Activated naive CD4-positive, alpha-beta T cell treated with anti-CD3 and anti-CD28 coated beads, Interleukin-2, amount 50 U/mL, for 72 hours (primary cell): Measurements from ENCODE around the gene GATC. TPM values are rescaled to one million over a fixed set of nuclear protein-coding genes. Genes with fewer than 3 reads are reported as not detected.

Source experiments
- ATAC-seq, 2 donors: fragments of 150-1000 bp; cut with Tn5 transposase; 2 replicates each; pipeline ENCODE4 v1.10.0; 2021; ENCODE audit warnings: mild to moderate bottlenecking in 2 of 2, moderate library complexity in 2 of 2
- DNase-seq, 2 donors: peaks; one replicate each; pipeline ENCODE4 v3.0.0; 2021 to 2022; ENCODE audit warnings: low spot score in 2 of 2
- H3K27ac Mint-ChIP-seq, 2 donors: one replicate each; pipeline ENCODE4 v1.8.0; 2022; ENCODE audit warnings: mild to moderate bottlenecking in 2 of 2, mixed read lengths in 2 of 2
- H3K36me3 Mint-ChIP-seq, 2 donors: one replicate each; pipeline ENCODE4 v1.8.0; 2022; ENCODE audit warnings: mixed read lengths in 2 of 2
- H3K9me3 Mint-ChIP-seq, 2 donors: one replicate each; pipeline ENCODE4 v1.8.0; 2022; ENCODE audit warnings: mixed read lengths in 2 of 2
- total RNA-seq, 2 donors: library from RNA; stranded (reverse); gene quantifications; one replicate each; pipeline ENCODE4 v1.2.3, GENCODE V29; 2022

GATC gene, protein sequence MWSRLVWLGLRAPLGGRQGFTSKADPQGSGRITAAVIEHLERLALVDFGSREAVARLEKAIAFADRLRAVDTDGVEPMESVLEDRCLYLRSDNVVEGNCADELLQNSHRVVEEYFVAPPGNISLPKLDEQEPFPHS
- total RNA-seq: 10 to 100 TPM; 27.5 to 46.3 TPM

DNA sequence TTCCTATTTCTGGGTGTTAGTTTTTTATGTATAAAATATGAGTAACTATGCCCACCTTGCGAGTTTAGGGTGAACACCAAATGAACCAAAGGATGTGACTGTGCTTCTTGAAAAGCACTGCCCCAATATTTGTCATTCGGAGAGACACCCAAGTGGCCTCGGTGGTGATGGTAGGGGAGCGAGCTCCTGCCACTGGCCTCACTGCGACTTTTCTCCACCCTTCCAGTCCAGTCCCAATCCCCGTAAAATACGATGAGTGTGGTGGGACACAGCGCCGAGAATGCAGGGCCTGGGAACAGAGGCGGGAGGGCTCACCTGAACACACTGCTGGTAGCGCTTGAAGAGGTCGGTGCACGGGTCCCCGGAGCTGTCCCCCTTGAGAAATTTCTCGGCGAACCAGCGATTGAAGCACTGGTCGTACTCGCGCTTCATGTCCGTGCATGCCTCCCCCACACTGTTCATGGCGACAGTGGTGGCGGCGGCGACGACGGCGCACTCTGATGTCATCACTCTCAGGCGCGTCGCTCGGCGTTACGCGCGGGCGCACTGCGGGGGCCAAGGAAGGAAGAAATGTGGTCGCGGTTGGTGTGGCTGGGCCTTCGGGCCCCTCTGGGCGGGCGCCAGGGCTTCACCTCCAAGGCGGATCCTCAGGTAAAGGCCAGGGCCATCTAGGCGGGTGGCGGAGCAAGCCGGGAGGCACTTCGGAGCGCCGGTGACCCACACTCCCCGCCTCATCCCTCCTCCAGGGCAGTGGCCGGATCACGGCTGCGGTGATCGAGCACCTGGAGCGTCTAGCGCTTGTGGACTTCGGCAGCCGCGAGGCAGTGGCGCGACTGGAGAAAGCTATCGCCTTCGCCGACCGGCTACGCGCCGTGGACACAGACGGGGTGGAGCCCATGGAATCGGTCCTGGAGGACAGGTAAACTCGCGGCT, at the start of gene GATC, which contains the start of gene TRIAP1:
Gene GATC (plus strand): TSS at position 534 of the 933 bp plus-strand sequence. CDS start 37 bp downstream, at position 571.
Gene TRIAP1 (minus strand): TSS at position 474 of the 933 bp plus-strand sequence. CDS start 12 bp downstream, at position 462.
- Mint-ChIP-seq H3K36me3 (peaks cover 22 to 35% of the 10 kb centered on the region in 2 donors), H3K9me3 (no peaks in the 10 kb centered on the region), H3K27ac (peak within 1 kb of the TSS; percentile 98 to 99)
- DNase-seq (peak; percentile 85 to 90), ATAC-seq (peak; percentile 93 to 97)

DNA sequence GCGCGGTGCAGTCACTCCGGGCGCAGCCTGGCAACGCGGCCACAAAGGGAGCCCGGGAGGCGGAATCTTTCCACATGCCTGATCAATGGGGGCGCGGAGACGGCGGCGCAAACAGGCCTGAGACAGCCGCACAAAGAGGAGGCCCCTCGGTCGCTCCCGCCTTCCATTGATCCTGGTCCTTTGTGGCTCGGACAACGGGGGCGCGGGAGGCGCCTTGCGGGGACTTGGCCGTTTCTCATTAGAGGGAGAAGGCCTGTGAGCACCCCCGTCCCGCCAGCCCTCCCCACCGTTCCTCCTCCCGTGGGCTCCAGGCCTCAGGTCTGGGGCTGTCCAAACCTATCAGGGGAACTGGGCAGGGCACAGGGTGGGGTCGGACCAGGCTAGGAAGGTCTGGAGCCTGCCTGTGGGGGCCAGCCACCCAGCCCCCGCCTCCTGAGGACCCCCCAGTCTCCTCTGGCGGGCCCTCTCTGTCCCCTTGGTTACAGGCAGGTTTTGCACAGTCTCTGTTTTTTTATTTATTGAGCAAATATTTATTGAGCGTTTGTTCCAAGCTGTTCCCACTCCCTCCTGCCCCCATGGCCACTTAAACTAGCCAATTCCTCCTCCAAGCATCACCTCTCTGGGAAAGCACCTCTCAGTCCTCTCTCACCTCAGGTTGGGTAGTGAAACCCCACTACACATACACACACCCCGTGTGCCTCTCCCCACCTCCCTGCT, 48.3 kb upstream of the GATC start:
- ATAC-seq (no peak), DNase-seq (no peak)
- no peak overlapping the region for H3K27ac Mint-ChIP-seq
- H3K36me3 Mint-ChIP-seq: no peaks in the 10 kb centered on the region
- H3K9me3 Mint-ChIP-seq: no peaks in the 10 kb centered on the region

- DNase-seq: no peak
- Mint-ChIP-seq H3K36me3 (no peaks in the 10 kb centered on the region), H3K9me3 (no peaks in the 10 kb centered on the region), H3K27ac (no peak overlapping the region)
- ATAC-seq: peak; percentile 44 to 77
Measured at GRCh38 chr12:120399531-120399930, 46.7 kb upstream of the GATC start.

GRCh38 chr12:120402217-120402616, 44.0 kb upstream of the GATC start:
- no peaks in the 10 kb centered on the region for H3K9me3 Mint-ChIP-seq
- H3K27ac Mint-ChIP-seq: no peak overlapping the region
- no peaks in the 10 kb centered on the region for H3K36me3 Mint-ChIP-seq
- DNase-seq (no peak), ATAC-seq (no peak)

- no peak overlapping the region for H3K27ac Mint-ChIP-seq
- no peak for DNase-seq
- no peaks in the 10 kb centered on the region for H3K9me3 Mint-ChIP-seq
- H3K36me3 Mint-ChIP-seq: no peaks in the 10 kb centered on the region
- ATAC-seq: no peak
Measured at GRCh38 chr12:120403869-120404268, 42.4 kb upstream of the GATC start.

DNA sequence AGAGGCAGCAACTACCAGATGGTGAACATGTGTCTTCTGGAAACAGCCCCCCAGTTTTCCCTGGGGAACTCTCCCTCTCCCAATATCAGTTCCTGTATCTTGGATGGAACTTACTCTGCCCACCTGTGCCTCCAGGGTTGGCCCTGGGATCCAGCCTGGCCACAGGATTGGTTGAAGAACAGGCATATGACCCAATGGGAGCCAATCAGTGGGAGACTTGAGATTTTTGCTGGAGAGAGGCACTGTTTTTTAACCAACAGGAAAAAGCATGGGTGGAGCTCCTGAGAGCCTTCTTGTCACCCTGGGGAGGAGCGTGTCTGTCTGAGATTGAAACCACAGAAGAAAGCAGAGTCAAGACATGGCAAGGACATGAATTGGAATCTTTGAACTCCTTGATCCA, 42.0 kb upstream of the GATC start:
- Mint-ChIP-seq H3K9me3 (no peaks in the 10 kb centered on the region), H3K36me3 (no peaks in the 10 kb centered on the region), H3K27ac (no peak overlapping the region)
- no peak for DNase-seq
- no peak for ATAC-seq

DNA sequence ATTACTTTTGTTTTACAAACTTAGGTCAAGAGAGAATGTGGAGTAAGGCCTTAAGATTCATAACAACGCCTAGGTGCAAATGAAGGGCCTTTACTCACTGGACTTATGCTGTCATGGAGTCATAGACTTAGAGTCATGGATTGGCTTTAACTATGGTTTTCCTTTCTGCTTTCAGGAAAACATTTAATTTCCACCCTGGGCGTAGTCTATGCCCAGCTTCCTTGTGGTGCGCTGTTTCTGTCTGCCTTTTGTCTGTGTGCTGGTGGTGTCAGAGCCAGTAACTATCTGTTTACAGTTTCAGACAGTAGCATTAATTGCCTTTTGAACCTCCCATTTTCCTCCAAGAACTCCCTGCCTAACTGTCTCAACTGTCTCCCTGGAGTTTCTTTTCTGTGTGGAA, 40.2 kb upstream of the GATC start:
- ATAC-seq: no peak

DNA sequence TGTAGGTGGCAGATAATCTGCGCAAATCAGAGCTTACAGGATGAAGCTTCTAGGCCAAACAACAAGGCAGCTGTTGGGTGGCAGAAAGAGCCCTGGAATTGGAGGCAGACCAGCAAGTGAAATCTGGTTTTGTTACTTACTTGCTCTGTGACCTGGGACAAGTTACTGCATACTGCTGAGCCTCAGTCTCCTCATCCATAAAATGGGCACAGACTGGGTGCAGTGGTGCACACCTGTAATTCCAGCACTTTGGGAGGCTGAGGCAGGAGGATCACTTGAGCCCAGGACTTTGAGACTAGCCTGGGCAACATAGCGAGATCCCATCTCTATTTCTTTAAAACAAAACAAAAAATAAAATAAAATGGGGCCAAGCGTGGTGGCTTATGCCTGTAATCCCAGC, 39.7 kb upstream of the GATC start:
- ATAC-seq (no peak), DNase-seq (no peak)
- Mint-ChIP-seq H3K36me3 (no peaks in the 10 kb centered on the region), H3K9me3 (no peaks in the 10 kb centered on the region), H3K27ac (no peak overlapping the region)

More for the DNA sequence above, 40.2 kb upstream of the GATC start:
- no peak for DNase-seq
- no peak overlapping the region for H3K27ac Mint-ChIP-seq
- no peaks in the 10 kb centered on the region for H3K9me3 Mint-ChIP-seq
- no peaks in the 10 kb centered on the region for H3K36me3 Mint-ChIP-seq

- no peaks in the 10 kb centered on the region for H3K36me3 Mint-ChIP-seq
- no peaks in the 10 kb centered on the region for H3K9me3 Mint-ChIP-seq
- no peak overlapping the region for H3K27ac Mint-ChIP-seq
- no peak for ATAC-seq
- no peak for DNase-seq
Measured at GRCh38 chr12:120408771-120409170, 37.5 kb upstream of the GATC start.

DNA sequence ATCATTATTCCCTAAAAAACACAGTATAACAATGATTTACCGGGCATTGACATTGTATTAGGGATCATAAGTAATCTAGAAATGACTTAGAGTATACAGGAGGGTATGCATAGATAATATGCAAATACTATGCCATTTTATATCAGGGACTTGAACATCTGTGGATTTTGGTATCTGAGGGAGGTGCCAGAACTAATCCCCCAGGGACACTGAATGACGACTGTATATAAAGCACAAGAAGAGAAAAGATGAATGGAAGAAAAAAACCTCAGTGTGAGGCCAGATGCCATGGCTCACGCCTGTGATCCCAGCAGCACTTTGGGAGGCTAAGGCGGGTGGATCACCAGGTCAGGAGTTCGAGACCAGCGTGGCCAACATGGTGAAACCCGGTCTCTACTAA, 33.8 kb upstream of the GATC start:
- Mint-ChIP-seq H3K27ac (no peak overlapping the region), H3K9me3 (no peaks in the 10 kb centered on the region), H3K36me3 (no peaks in the 10 kb centered on the region)
- ATAC-seq (no peak), DNase-seq (no peak)

DNA sequence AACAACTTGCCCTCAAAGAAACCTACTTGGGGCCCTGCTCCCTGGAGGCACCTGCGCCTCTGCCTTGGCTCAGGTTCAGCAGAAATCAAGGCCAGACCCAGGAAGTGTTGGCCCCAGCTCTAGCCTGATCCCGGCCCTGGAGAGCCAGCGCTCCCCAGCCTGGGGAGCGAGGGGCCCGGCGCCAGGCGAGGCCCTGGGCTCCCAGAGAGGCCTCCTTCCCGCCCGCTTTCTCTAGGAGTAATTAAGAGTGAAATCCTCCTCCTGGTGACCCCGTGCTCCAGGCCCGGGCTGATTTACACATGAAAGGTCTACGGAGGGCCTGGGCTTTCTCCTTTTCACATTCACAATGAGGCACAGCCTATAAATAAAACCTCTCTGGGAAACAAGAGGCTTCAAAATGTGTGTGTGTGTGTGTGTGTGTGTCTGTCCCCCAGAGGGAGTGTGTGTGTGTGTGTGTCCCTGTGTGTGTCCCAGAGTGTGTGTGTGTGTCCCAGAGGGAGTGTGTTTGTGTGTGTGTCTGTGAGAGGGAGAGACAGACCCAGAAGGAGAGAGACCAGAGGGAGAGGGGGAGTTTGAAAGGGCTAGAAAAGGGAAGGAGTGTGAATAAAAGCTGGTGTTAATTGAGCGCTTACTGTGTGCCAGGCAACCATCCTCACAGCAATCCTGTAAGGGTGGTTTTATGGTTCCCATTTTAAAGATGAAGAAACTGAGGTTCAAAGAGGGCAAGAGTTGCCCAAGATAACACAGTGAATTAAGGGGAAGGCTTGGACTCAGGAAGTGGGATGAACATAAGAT, 32.1 kb upstream of the GATC start:
- DNase-seq (no peak), ATAC-seq (no peak)
- H3K36me3 Mint-ChIP-seq: no peaks in the 10 kb centered on the region
- H3K27ac Mint-ChIP-seq: no peak overlapping the region
- H3K9me3 Mint-ChIP-seq: no peaks in the 10 kb centered on the region

DNA sequence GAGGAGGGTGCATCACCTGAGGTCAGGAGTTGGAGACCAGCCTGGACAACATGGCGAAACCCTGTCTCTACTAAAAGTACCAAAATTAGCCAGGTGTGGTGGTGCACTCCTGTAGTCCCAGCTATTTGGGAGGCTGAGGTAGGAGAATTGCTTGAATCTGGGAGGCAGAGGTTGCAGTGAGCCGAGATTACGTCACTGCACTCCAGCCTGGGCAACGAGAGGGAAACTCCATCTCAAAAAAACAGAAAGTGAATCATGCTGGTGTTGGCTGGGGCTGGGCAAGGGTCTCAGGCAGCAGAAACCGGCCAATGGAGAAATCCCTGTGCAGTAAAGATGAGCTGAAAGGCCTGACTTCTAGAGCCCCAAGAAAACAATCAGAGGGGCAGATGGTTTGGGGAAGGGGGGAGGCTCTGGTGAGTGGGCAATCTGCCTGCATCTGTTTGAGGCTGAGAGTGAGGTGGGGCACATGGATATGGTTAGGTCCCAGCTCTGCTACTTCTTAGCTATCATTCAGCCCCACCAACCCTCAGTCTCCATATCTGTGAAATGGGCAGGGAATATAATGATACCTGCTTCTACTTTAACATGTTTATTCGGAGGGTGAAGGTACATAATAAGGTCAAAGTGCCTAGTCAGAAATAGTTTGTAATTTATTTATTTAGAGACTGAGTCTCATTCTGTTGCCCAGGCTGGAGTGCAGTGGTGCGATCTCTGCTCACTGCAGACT, 29.6 kb upstream of the GATC start:
- Mint-ChIP-seq H3K27ac (no peak overlapping the region), H3K9me3 (no peaks in the 10 kb centered on the region), H3K36me3 (no peaks in the 10 kb centered on the region)
- ATAC-seq: no peak
- DNase-seq: no peak

DNA sequence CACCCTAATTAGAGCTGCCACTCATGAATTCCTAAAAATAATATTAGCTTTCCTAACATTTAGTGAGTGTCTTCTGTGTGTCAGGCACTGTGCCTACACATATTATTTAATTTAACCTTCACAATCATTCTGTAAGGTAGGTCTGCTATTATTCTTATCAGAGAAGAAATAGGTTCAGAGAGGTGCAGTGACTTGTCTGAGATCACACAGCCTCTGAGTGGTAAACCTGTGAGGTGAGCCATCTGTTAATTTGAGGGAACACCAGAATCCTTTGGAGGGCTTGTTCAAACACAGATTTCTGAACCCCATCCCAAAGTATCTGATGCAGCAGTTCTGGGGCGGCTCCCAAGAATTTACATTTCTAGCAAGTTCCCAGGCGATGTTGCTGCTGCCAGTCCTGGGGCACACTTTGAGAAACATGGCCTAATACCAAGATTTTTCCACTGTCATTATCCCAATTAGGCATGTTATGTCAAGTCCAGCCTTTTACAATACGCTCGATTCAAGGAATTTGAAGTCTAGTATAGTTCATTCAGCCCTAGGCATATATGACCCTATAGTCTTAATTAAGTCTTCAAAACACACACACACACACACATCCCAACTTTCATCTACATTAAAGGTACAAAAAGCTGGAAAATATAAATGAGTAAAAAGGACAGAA, 28.2 kb upstream of the GATC start:
- H3K27ac Mint-ChIP-seq: no peak overlapping the region
- no peak for DNase-seq

GRCh38 chr12:120421701-120422100, 24.5 kb upstream of the GATC start:
- DNase-seq (no peak), ATAC-seq (no peak)
- H3K9me3 Mint-ChIP-seq: no peaks in the 10 kb centered on the region
- H3K27ac Mint-ChIP-seq: no peak overlapping the region
- H3K36me3 Mint-ChIP-seq: no peaks in the 10 kb centered on the region

More for the DNA sequence above, 28.2 kb upstream of the GATC start:
- H3K36me3 Mint-ChIP-seq: no peaks in the 10 kb centered on the region
- ATAC-seq: no peak
- H3K9me3 Mint-ChIP-seq: no peaks in the 10 kb centered on the region

DNA sequence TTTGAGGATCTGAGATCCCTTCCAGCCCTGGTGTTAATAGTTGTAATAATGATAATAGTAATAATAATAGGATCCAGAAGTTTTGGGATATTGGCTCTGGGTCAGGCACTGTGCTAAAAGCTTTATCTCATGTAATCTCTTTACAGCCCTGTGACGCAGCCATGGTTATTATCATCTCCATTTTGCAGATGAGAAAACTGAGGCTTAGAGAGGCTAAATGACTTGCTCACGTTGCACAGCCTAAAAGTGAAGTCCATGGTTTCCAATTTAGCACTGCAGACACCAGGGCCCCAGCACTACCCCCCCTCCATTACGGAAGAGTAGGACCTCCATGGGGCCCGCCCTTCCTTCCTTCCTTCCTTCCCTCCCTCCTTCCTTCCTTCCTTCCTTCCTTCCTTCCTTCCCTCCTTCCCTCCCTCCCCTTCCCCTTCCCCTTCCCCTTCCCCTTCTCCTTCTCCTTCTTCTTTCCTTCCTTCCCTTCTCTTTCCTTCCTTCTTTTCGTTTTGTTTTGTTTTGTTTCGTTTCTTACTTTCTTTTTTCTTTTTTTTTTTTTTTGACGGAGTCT, 23.3 kb upstream of the GATC start:
- DNase-seq (no peak), ATAC-seq (no peak)
- Mint-ChIP-seq H3K36me3 (no peaks in the 10 kb centered on the region), H3K9me3 (no peaks in the 10 kb centered on the region), H3K27ac (peak overlapping the region in 1 of 2 donors; percentile 55)
